UCSD-AML1 (cell line): Measurements from ENCODE around the gene TAF12.
"Not testable (repeated sequence)": the region's sequence is repeated elsewhere in the genome, so short reads cannot be mapped to it uniquely, and the experiment has no call there.

Experiments
- DNase-seq: peaks from one replicate; lab custom pipeline; 2025; ENCODE audit not compliant: unreplicated experiment; lab: John Stamatoyannopoulos, UW

The TAF12 gene

GRCh38 chr1:28582248-28582615 lies 60.6 kb downstream of the TAF12 start:
- DNase-seq = no peak

- peak; percentile 96 for DNase-seq
Observed at GRCh38 chr1:28581531-28582247, 61.2 kb downstream of the TAF12 start.

GRCh38 chr1:28580722-28581530 lies 61.9 kb downstream of the TAF12 start:
- DNase-seq = peak; percentile 73

GRCh38 chr1:28579401-28579800 lies 63.5 kb downstream of the TAF12 start:
- DNase-seq = no peak

GRCh38 chr1:28578696-28579218 lies 64.1 kb downstream of the TAF12 start:
- no peak for DNase-seq

- no peak for DNase-seq
Observed at GRCh38 chr1:28577738-28578536, 64.9 kb downstream of the TAF12 start.

GRCh38 chr1:28577052-28577678 lies 65.7 kb downstream of the TAF12 start:
- no peak for DNase-seq

GRCh38 chr1:28573564-28573963 lies 69.3 kb downstream of the TAF12 start:
- no peak for DNase-seq

GRCh38 chr1:28572891-28573290 lies 70.0 kb downstream of the TAF12 start:
- not testable (repeated sequence) for DNase-seq

- no peak for DNase-seq
Observed at GRCh38 chr1:28571911-28572310, 71.0 kb downstream of the TAF12 start.

GRCh38 chr1:28566931-28567330 lies 75.9 kb downstream of the TAF12 start:
- no peak for DNase-seq

GRCh38 chr1:28565726-28566125 lies 77.1 kb downstream of the TAF12 start:
- no peak for DNase-seq

GRCh38 chr1:28565040-28565439 lies 77.8 kb downstream of the TAF12 start:
- no peak for DNase-seq

- no peak for DNase-seq
Observed at GRCh38 chr1:28564310-28564709, 78.6 kb downstream of the TAF12 start.

- DNase-seq = no peak
Observed at GRCh38 chr1:28560886-28561285, 82.0 kb downstream of the TAF12 start.
